HG02678 (cell line): ENCODE data around the gene ZBTB4.

Experiments used
- ATAC-seq: cut with Tn5 transposase; IDR thresholded peaks from one replicate; pipeline ENCODE4 v1.9.1; 2021; ENCODE audit warnings: mild to moderate bottlenecking, moderate library complexity; ENCODE audit not compliant: unreplicated experiment

The ZBTB4 gene

DNA sequence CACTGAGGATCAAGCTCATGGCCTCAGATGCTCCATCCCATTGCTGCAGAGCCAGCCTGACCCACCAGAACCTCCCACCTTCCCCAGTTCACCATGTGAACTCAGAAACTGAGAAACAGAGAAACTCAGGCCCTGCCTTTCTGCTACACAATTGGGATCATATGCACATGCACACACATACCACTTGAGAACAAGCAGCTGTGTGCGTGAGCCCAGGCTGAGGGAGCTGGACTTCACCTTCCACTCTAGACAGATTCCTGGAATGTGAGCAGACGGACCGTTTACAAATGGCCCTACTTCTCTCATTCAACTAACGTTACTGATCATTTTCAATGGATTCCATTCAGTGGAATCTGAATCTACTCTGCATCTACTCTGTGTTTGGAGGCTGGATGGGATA is 55.8 kb downstream of the ZBTB4 start:
- no peak for ATAC-seq

DNA sequence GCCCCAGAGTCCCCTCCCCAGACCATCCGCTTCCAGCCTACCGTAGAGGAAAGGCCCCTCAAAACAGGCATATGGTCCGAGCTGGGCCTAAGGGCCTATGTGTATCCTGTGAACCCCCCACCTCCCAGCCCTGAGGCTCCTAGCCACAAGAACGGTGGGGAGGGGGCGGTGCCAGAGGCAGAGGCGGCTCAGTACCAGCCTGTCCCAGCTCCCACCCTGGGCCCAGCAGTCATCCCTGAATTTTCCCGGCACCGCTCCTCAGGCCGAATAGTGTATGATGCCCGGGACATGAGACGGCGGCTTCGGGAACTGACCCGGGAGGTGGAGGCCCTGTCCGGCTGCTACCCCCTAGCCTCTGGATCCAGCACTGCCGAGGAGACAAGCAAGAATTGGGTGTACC is 58.2 kb downstream of the ZBTB4 start:
- ATAC-seq = no peak

DNA sequence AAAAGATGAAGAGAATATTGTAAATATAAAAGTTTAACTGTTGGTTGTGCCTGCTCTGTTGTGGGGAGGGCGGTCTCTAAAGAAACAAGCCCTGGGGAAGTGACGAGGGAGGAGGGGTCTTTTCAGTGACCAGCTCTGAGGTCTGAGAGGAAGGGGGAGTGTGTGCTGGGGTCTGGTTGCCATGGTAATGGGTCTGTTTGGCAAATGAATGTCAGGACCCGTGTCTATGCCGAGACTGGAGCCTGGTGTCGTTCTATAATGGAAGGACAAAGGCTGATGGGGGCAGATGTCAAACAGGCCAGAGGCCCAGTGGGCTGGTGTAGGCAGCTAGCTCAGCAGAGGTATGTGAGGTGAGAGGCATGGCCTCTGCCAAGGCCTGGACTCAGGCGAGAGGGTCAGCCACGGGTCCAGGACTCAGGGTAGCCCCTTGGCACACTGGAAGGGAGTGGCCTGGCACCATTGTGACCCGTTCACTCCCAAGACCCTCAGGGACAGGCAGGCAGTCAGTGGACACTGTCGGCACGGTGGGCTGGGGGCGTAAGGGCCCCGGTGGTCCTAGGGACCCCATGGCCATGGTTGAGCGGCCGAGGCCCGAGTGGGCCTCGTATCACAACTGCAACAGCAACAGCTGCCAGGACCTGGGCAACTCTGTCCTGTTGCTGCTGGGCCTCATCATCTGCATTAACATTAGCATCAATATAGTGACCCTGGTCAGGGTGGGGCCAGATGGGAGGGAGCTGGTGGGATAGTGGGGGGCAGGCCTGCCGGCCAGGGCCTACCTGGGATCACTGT is 59.4 kb downstream of the ZBTB4 start, which contains the start of gene SPEM1:
Gene SPEM1, plus strand, starts transcription at position 506 of the 792 bp plus-strand sequence. Its CDS starts 61 bp downstream, at position 567.
- ATAC-seq = no peak

DNA sequence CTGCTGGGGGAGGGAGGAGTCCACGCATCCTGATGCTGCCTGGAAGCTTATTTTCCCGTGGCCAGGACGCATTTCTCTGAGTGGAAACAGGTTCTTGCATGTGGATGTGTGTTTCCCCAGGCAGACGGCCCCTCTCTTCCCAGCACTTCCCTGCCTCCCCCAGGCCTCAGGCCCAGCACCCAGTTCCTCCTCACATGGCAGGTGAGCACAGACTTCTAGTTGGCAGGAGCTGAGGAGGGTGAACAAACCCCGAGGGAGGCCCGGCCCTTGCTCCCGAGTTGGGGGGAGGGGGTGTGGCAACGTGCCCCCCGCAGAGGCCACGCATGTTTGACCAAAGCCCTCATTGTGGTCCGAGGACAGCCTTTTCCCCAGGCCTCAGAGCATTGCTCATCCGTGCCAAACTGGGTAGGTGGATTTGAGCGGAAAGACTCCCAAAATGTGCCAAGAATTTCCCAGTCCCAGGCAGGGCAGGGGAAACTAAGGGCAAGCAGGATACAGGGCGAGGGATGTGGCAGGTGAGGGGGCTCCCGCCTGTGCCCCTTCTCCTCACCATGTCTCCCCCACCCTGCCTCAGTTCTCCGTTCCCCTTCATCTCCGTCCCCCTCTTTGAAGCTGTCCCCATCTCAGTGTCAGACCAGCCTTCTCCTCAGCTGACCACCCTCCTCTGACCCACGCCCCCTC is 60.8 kb downstream of the ZBTB4 start:
- no peak for ATAC-seq

DNA sequence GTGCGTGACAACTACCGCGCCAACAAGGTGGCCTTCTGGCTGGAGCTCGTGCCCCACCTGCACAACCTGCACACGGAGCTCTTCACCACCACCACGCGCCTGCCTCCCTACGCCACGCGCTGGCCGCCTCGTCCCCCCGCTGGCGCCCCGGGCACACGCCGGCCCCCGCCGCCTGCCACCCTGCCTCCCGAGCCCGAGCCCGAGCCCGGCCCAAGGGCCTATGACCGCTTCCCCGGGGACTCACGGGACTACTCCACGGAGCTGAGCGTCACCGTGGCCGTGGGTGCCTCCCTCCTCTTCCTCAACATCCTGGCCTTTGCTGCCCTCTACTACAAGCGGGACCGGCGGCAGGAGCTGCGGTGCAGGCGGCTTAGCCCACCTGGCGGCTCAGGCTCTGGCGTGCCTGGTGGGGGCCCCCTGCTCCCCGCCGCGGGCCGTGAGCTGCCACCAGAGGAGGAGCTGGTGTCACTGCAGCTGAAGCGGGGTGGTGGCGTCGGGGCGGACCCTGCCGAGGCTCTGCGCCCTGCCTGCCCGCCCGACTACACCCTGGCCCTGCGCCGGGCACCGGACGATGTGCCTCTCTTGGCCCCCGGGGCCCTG is 62.3 kb downstream of the ZBTB4 start:
- ATAC-seq = no peak

DNA sequence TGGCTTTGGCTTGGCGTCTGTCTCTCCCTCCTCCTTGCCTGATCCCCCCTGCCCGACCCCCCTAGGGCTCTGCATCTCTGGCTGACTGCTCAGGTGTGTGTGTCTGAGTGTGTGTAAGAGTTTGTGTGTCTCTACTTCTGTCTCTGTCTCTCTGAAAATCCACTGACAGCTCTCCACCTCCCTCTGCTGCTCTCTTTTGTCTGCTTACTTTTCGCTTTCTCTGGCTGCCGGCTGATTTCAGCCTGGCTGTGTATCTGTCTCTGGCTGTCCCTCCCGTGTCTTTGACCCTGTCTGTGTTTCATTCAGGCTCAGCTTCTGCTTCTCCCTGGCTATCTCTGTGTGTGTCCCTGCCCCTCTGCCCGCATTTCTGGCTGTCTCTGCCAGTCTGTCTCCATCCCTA is 63.1 kb downstream of the ZBTB4 start:
- ATAC-seq = no peak

DNA sequence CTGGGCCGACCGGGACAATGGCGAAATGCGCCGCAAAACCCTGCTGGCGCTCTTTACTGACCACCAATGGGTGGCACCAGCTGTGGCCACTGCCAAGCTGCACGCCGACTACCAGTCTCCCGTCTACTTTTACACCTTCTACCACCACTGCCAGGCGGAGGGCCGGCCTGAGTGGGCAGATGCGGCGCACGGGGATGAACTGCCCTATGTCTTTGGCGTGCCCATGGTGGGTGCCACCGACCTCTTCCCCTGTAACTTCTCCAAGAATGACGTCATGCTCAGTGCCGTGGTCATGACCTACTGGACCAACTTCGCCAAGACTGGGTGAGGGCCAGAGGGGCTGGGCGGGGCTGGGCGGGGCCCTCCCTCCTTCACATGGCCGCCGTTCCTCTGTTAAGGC is 63.6 kb downstream of the ZBTB4 start:
- no peak for ATAC-seq

DNA sequence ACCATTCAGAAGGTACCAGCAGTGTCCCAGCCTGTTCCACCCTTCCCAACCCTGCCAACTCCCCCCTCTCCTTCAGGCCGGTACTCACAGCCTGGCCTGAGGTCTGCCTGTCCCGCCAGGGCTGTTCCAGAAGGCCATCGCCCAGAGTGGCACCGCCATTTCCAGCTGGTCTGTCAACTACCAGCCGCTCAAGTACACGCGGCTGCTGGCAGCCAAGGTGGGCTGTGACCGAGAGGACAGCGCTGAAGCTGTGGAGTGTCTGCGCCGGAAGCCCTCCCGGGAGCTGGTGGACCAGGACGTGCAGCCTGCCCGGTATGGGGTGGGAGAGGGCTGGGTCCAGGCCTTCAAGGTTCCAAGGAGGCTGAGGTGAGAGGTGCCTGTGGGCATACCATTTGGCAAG is 64.6 kb downstream of the ZBTB4 start:
- no peak for ATAC-seq

DNA sequence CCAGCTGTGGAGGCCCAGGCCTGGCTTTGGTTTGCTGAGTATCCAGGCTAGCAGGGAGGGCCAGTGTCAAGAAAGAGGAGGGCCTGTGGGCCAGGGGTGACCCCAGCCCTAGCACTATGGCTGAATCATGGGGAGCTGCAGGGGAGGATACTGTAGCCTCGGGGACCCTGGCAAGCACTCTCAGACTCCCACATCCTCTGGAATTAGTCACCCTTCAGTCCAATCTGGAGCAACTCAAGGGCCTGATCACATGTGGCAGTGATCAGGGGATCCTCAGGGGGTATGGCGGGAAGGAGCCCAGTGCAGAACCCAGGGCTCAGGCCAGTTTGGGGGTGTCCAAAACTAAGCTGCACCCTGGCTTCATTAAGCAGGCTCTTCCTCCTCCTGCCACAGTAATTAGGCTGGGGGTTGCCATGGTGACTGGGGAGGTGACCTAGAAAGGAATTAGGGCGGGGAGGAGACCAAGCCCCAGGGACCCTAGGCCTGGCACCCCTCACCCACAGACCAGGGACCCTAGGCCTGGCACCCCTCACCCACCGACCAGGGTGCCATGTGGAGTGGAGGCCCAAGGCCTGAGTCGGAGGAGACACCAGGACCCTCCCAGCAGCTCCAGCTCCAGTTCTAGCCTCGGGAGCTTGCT is 66.0 kb downstream of the ZBTB4 start:
- ATAC-seq = no peak

DNA sequence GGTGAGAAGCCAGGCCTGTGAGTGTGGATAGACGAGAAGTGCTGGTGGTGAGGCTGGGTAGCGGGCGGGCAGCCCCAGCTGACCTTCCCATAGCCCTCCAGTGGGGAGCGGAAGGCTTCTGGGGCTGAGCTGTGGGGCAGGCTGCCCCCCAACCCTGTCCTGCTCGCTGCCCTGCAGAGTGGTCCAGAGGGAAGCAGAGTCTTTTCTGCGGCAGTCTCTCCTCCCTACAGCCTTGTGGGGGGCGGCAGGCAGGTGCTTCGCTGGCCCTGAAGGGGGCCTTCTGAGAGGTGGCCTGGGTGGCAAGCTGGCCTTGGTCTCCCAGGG is 68.0 kb downstream of the ZBTB4 start:
- ATAC-seq = no peak

DNA sequence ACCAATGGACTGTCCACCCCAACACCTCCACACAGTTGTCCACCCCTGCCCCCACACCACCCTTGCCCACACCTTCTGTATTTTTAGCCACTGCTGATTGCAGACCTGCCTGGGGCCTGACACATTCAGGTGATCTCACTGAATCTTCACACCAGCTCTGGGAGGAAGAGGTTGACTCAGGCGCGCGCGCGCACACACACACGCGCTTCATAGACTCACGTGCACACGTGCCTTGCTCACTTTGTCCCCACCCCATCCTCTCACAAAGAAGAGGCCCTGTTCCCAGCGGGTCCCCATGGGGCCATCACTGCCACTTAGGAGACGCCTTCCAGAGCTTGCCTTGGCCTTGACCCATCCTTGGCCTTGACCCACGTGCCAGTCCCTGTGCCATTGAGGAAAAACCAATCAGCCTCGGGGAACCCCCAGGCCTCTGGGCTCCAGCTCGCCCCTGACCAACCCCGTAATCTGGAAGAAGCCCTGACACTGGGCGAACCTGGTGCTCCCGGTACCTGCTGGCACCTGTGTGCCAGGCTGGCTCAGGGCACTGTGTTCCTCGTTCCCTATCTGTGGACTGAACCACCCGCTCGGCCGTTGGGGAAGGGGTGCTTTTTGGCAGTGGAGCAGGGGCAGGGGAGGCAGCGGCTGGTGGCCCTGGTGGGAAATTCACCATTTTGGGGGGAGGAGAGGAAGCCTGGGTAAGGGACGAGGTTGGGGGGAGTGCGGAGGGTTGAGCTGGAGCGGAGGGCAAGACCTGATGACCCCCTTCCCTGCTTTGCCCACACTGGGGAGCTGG is 68.6 kb downstream of the ZBTB4 start:
- ATAC-seq = no peak

DNA sequence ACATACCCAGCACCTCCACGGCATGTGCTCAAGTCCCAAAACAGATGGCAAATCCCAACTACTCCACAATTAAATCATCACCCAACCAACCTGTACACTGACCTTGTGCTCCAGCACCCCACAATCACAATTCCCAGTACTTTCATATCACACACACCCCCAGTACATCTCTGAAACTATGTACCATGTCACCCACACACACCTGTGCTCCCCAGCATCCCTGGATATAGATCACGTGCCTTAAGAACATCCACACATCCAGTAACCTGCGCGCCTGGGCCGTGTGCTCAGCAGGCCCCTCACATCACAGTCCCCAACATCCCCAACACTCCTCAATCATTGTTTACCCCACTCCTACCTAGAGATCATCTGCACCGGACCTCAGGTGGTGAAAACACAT is 69.7 kb downstream of the ZBTB4 start:
- no peak for ATAC-seq
